HG02798 (cell line): ENCODE measurements around the gene PTPRD.
"Not testable (repeated sequence)": the region's sequence is repeated elsewhere in the genome, so short reads cannot be mapped to it uniquely, and the experiment has no call there.

ENCODE experiments used
- ATAC-seq: cut with Tn5 transposase; IDR thresholded peaks from one replicate; pipeline ENCODE4 v1.9.1; 2021; ENCODE audit warnings: mild to moderate bottlenecking; ENCODE audit not compliant: unreplicated experiment, poor library complexity

PTPRD gene

DNA sequence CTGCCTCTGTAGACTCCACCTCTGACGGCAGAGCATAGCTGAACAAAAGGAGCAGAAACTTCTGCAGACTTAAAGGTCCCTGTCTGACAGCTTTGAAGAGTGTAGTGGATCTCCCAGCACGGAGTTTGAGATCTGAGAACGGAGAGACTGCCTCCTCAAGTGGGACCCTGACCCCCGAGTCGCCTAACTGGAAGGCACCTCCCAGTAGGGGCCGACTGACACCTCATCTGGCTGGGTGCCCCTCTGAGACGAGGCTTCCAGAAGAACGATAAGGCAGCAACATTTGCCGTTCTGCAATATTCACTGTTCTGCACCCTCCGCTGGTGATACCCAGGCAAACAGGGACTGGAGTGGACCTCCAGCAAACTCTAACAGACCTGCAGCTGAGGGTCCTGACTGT is 1186.3 kb downstream of the PTPRD start:
- ATAC-seq, result not testable (repeated sequence)

DNA sequence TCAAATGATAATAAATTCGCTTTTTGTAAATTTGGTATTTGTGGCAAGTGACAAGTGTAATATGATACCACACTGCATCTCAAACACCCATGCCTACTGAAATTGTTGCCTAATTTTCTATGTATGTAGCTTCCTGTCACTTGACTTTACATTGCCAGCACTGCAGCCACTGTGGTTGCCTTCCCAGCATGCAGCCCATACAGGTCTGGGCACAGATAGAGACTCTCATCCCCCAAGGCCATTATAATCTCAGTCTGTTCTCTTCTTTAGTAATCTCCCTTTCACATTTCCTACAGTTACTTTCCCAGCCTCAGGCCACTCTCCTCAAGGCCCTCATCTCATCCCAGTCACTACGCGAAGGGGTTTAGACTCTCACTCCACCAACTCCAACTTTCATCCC is 1200.6 kb downstream of the PTPRD start:
- ATAC-seq, result no peak

GRCh38 chr9:9410736-9411135 is 1202.1 kb downstream of the PTPRD start:
- no peak for ATAC-seq

DNA sequence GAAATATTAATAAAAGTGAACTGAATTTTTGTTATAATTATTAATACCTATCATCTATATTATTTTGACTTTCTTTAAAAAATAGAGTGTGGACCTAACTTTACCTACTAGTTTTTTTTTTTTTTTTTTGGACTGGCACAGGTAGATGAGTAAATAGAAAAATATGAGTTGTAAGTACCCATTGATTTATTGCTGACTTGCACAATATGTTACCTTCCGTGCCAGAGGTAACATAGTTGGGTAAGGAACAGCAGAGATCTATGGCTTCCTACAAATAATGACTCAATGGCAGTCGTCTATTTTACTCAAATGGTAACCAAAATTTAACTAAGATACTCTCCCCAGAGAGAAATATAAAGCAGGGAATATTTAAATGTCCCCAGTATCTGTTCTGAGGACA is 1212.8 kb downstream of the PTPRD start:
- ATAC-seq, result no peak

GRCh38 chr9:9396518-9396917 is 1216.3 kb downstream of the PTPRD start:
- ATAC-seq, result no peak

- no peak for ATAC-seq
These were observed 1217.3 kb downstream of the PTPRD start for GRCh38 chr9:9395539-9395938.

- no peak for ATAC-seq
These were observed 1220.0 kb downstream of the PTPRD start for GRCh38 chr9:9392755-9393154.

DNA sequence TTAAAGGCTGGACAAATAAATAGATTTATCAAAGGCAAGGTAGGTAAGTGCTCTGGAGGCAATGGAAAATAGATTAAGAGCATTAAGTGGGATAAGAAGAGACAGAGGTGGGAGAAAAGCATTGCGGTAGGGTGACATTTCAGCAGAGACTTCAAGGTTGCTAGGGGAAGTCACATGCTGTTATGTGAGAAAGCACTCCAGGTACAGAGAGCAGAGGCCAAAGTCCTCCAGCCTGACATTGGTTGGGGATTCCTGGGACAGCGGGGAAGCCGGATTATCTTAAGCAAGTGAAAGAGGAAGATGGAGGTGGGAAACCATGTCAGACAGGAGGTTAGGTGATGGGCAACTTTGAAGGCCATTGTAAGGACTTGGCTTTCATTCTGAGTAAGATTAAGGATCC is 1222.9 kb downstream of the PTPRD start:
- ATAC-seq, result no peak

DNA sequence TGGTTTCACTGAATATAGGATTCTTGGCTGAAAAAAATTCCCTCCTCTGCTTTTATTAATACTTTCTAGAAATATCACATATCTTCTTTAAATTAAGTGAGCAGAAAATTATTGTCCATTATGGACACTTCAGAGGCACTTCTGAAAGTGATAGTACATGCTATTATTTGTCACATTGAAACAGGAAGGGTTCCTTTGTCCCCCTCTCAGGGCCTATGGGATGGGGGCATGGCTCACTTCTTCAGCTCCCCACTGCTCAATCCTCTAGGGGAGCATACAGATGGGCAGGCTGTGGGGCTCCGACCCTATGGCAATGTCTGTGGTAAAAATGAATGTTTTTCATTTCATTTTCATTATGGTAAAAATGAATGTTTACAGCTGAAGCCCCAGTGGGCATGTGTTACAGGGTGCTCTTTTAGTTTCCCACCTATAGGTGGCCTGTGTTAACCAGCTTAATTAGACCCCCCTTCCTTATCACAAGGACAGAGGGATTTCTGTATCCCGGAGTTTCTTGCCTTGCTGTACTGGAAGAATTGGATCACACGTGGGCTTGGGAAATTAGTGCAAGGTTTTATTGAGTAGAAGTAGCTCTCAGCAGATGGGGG is 1225.2 kb downstream of the PTPRD start:
- no peak for ATAC-seq

- no peak for ATAC-seq
These were observed 1250.5 kb downstream of the PTPRD start for GRCh38 chr9:9362332-9362731.

DNA sequence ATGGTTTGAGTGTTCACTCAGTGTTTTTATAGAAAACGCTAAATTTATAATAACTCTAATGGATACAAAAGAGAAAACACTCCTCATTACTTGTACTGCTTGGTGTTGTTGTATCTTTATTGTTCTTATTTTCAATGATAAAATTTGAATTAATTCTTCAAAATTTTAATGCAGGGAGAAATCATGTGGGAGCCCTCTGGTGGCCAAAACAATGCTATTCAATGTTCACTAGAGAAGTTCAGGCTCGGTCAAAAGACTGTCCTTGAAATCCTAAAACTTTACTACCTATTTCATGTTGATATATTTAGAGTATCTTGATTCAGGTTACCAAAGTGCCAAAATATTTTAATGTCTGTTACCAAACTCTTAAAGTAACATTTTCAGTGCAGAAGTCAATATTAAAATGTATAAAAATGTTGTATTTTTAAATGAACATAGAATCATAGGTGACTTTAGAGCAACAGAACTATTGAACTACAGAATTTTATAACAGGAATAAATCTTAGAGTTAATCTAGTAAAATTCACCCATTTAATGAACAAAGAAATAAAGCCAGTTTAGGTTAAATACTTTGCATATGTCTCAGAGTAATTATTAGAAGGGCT is 1259.8 kb downstream of the PTPRD start:
- no peak for ATAC-seq

DNA sequence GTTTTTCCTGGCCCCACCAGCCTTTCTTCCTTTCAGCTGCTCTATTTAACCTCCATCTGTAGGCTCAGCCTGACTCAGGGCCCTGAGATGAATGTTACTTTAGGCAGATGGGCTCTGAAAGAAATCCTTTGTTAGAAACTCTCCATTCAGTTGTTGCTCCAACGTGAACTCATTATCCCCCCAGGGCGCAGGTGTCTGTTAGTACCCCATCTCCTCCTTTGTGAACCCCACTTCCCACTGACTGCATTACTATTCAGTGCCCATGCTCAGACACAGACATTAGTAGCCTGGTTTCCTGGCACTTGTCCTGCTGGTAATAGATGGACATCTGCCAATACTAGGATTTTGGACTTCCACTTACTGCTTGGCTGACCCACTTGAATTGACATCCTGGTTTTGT is 1271.6 kb downstream of the PTPRD start:
- ATAC-seq, result no peak

GRCh38 chr9:9337129-9337528 is 1275.7 kb downstream of the PTPRD start:
- ATAC-seq, result no peak

DNA sequence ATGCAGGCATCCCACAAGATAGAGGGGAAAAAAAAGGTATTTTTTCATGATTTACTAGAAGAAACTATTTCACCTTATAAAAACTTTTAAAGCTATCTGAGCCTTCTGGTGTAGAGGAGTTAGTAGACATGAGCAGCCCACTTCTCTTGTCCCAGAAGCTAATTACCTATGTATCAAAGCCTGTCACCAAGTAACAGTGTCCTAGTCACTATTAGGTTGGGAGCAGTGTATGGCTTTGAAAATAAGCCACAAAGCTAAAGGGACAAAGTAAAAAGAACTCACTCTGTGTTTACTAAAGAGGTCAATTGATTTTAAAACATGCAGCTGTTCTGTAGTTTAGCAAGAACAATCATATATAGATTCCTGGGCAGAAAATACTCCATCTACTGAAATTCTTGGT is 1286.1 kb downstream of the PTPRD start:
- ATAC-seq, result no peak

GRCh38 chr9:9319007-9319406 is 1293.8 kb downstream of the PTPRD start:
- no peak for ATAC-seq

- not testable (repeated sequence) for ATAC-seq
These were observed 1302.1 kb downstream of the PTPRD start for GRCh38 chr9:9310743-9311142.

GRCh38 chr9:9305600-9305999 is 1307.2 kb downstream of the PTPRD start:
- ATAC-seq, result no peak

DNA sequence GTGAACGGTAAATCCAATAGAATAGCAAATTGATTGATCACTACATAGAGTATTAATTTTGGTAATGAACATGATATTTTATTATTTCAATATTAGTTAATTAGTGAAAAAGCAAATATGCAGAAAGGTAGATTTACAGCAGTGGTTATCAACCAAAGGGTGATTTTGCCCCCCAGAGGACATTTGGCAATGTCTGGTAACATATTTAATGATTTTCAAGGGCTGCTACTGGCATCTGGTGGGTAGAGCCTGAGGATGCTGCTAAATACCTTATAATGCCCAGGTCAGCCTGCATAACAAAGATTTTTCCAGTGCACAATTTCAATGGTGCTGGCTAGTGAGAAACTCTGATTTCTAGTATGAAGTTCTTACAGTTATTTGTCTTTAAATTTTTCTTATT is 1313.7 kb downstream of the PTPRD start:
- no peak for ATAC-seq

DNA sequence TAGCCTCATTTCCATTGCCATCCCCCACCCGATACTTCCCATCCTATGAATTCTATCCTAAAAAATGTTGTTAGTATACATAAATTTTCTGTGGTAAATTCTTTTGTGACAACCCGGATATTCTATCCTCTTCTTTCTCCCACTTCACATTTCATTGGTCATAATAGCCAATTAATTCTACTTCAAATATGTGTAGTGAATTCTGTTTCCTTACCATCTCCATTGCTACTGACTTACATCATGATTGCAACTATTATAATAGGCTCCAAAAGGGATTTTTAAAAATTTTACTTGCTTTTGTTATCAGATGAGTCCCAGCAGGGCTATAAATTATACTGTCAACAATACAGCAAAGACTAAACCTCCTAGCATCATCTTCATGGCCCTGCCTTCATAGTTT is 1326.8 kb downstream of the PTPRD start:
- ATAC-seq, result no peak

DNA sequence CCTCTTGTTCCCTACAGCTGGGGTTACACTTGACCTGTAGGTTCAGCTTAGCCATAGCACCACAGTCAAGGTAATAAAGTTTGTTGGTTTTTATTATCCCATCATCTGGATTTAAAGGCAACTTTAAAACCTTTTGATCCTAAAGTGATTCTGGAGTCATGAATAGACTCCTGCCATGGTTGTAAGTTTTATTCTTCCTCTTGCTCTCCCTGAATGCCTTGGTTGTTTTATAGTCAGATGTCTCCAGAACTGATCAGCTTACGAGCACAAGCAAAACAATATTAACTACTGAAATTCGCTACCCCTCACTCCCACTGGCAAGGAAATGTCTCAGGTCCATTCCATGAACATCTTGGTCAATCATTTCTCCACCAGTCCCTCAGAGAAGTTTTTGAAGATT is 1328.6 kb downstream of the PTPRD start:
- no peak for ATAC-seq

- ATAC-seq, result no peak
These were observed 1329.4 kb downstream of the PTPRD start for GRCh38 chr9:9283159-9283986.

DNA sequence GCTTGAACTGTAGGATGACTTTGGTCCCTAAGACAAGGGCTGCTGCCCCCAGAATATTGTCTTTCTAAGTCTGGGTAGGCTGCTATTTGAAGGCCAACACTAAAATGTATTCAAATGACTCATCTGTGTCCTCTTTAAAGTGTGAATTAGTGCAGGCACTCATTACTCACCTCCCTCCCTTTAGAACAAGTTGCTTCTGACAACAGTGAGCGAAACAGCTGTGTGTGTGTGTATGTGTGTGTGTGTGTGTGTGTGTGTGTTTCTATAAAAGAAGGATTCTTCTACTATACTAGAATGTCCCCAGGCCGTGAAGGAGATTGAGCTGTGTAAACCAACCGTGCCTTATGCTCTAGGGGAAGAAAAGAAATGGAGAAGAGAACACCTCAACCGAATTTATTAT is 1337.2 kb downstream of the PTPRD start:
- no peak for ATAC-seq
